ENCODE data around the gene PEX5L.

PEX5L gene

DNA sequence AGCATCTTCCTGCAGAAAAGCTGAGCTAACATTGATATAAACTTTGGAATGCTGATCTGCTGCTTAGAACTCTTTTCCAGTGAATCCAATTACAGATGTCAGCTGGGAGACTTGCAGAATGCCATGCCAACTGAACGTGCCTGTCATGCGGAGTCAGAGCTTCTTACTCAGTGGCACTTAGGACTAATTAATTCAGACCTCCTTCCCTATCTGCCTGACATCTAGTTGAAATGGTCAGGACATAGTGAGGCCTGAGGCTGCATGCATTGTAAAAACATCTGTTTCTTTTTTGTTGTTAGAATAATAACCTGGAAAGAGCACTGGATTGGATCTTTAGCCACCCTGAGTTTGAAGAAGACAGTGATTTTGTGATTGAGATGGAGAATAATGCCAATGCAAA, 271.3 kb downstream of the PEX5L start:
- DNase-seq: no peak

DNA sequence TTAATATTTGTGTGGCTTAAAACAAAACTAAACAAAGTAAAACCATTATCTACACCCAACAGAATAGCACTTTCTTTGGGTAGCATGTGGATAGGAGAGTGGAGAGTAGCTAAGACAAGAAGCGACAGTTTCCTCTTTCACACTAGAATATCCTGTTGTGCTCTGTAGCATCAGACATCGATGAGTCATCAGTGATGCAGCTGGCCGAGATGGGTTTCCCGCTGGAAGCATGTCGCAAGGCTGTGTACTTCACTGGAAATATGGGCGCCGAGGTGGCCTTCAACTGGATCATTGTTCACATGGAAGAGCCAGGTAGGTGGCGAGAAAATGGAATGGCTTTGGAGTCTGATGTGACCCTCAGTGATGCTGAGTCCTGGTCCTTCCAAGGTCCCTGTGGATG, 275.8 kb downstream of the PEX5L start:
- DNase-seq: no peak

GRCh38 chr3:179750720-179751328, 285.9 kb downstream of the PEX5L start:
- DNase-seq: peak in 1 of 2 donors; percentile 4

GRCh38 chr3:179745716-179746115, 291.0 kb downstream of the PEX5L start:
- no peak for DNase-seq

DNA sequence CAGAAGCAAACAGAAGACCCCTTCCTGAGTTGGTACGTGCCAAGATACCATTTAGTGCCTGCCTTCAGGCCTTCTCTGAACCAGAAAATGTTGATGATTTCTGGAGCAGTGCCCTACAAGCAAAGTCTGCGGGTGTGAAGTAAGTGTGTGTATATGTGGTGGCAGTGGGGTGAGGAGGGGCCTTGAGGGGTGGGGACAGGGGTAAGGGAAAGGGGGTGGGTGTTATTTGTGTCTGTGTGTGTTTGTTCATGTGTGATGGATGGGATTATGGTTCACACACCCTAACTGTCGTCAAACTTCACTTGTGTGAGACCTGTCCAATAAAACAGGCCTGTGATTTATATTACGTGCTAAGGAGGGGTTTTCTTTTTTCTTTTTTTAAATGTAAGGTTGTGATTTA, 291.7 kb downstream of the PEX5L start:
- no peak for DNase-seq
